ENCODE results near the gene NFKBIB. TPM values are rescaled to one million over a fixed set of nuclear protein-coding genes. Genes with fewer than 3 reads are reported as not detected.

Gene NFKBIB
- total and polyA plus RNA-seq, 2 of the 8 experiments (the other 6 are each of a cell fraction or from before 2014, with no cell fraction given), result 37.3 to 44.1 TPM

- TF ChIP-seq E2F6 (IDR thresholded peaks at IDR 0.05), result no peak
These were observed 10.0 kb upstream of the NFKBIB start (continued) for GRCh38 chr19:38889803-38890202.

Measured in H1 (cell line).